Neural cell (in vitro differentiated cells): ENCODE data around the gene ASB18. TPM values are rescaled to one million over a fixed set of nuclear protein-coding genes. Genes with fewer than 3 reads are reported as not detected.

Experiments
- H2AFZ ChIP-seq: fragments of 200-600, 300-800 bp; sonication (generic), shearing (Covaris generic); 2 replicates; pipeline ENCODE4 v1.6.0; 2014; ENCODE audit warnings: low read depth, mild to moderate bottlenecking, antibody characterized with exemption, low read length, moderate library complexity
- H3F3A ChIP-seq: fragments of 200-600 bp; shearing (Covaris generic); 2 replicates; pipeline ENCODE4 v1.6.1; 2016; ENCODE audit warnings: mild to moderate bottlenecking, moderate library complexity, mixed read lengths, antibody characterized with exemption, low read length; ENCODE audit not compliant: insufficient read depth, poor library complexity, severe bottlenecking
- H3K27ac ChIP-seq: fragments of 200-600, 300-800 bp; sonication (generic), shearing (Covaris generic); 2 replicates; pipeline ENCODE4 v1.5.1; 2014; ENCODE audit warnings: mild to moderate bottlenecking, low read length, moderate library complexity
- H3K27me3 ChIP-seq: fragments of 300-800, 200-600 bp; sonication (generic), shearing (Covaris generic); 2 replicates; pipeline ENCODE4 v1.6.0; 2014; ENCODE audit warnings: mild to moderate bottlenecking, low read depth, low read length, moderate library complexity; ENCODE audit not compliant: insufficient read depth
- H3K36me3 ChIP-seq: fragments of 300-800, 200-600 bp; sonication (generic), shearing (Covaris generic); 2 replicates; pipeline ENCODE4 v1.5.1; 2014; ENCODE audit warnings: mild to moderate bottlenecking, antibody characterized with exemption, low read length, moderate library complexity; ENCODE audit not compliant: insufficient read depth
- H3K4me2 ChIP-seq: fragments of 300-800, 200-600 bp; sonication (generic), shearing (Covaris generic); 2 replicates; pipeline ENCODE4 v1.6.0; 2014; ENCODE audit warnings: mild to moderate bottlenecking, low read length
- H3K4me3 ChIP-seq: fragments of 300-800, 200-600 bp; sonication (generic), shearing (Covaris generic); 2 replicates; pipeline ENCODE4 v1.5.1; 2014; ENCODE audit warnings: mild to moderate bottlenecking, low read length, moderate library complexity
- H3K79me2 ChIP-seq: fragments of 200-600 bp; shearing (Covaris generic); replicated peaks from 2 replicates; pipeline ENCODE4 v1.6.0; 2014; ENCODE audit warnings: mild to moderate bottlenecking, low read length, moderate library complexity; ENCODE audit not compliant: insufficient read depth
- H3K9ac ChIP-seq: fragments of 300-800, 200-600 bp; sonication (generic), shearing (Covaris generic); 2 replicates; pipeline ENCODE4 v1.6.1; 2016; ENCODE audit warnings: mild to moderate bottlenecking, low read length, mixed read lengths
- H3K9me2 ChIP-seq: fragments of 200-600 bp; shearing (Covaris generic); 2 replicates; pipeline ENCODE4 v1.6.1; 2016; ENCODE audit warnings: mild to moderate bottlenecking, low read length, mixed read lengths; ENCODE audit not compliant: insufficient read depth
- H3K9me3 ChIP-seq: fragments of 200-600, 300-800 bp; sonication (generic), shearing (Covaris generic); 2 replicates; pipeline ENCODE4 v1.6.1; 2016; ENCODE audit warnings: mild to moderate bottlenecking, mixed run types, low read length, moderate library complexity, mixed read lengths
- H4K20me1 ChIP-seq: fragments of 200-600 bp; shearing (Covaris generic); 2 replicates; pipeline ENCODE4 v1.6.1; 2016; ENCODE audit warnings: mild to moderate bottlenecking, mixed run types; ENCODE audit not compliant: insufficient read depth
- EP300 ChIP-seq: fragments of 450-650 bp; conservative IDR thresholded peaks from 2 replicates; pipeline ENCODE4 v1.6.1; 2014; ENCODE audit warnings: antibody characterized with exemption, mild to moderate bottlenecking, moderate library complexity; ENCODE audit not compliant: poor library complexity, severe bottlenecking
- EZH2 ChIP-seq: fragments of 200-600, 300-800 bp; shearing (Covaris generic), sonication (generic); IDR thresholded peaks from 2 replicates; pipeline ENCODE4 v1.6.1; 2014; ENCODE audit warnings: antibody characterized with exemption, low read length, borderline replicate concordance, mild to moderate bottlenecking; ENCODE audit not compliant: insufficient read depth, poor library complexity, severe bottlenecking
- MXI1 ChIP-seq: fragments of 450-650 bp; conservative IDR thresholded peaks from 2 replicates; pipeline ENCODE4 v1.6.1; 2014; ENCODE audit warnings: antibody characterized with exemption, mild to moderate bottlenecking; ENCODE audit not compliant: poor library complexity, severe bottlenecking
- POLR2AphosphoS5 ChIP-seq: IDR thresholded peaks from 2 replicates; pipeline ENCODE4 v1.6.1; 2012
- RAD21 ChIP-seq: fragments of 450-650 bp; conservative IDR thresholded peaks from 2 replicates; pipeline ENCODE4 v1.6.1; 2014; ENCODE audit warnings: antibody characterized with exemption, mild to moderate bottlenecking, moderate library complexity
- REST ChIP-seq: IDR thresholded peaks from 2 replicates; pipeline ENCODE4 v1.6.1; 2012; ENCODE audit warnings: borderline replicate concordance
- SMC3 ChIP-seq: fragments of 450-650 bp; conservative IDR thresholded peaks from 2 replicates; pipeline ENCODE4 v1.6.1; 2014; ENCODE audit warnings: antibody characterized with exemption, mild to moderate bottlenecking, moderate library complexity; ENCODE audit not compliant: poor library complexity
- TAF1 ChIP-seq: IDR thresholded peaks from 2 replicates; pipeline ENCODE4 v1.6.1; 2012; ENCODE audit warnings: low read depth
- polyA plus RNA-seq: library from polyadenylated mRNA; depleted of rRNA; stranded (reverse); fragments of >200 nt; gene quantifications from 2 replicates; pipeline ENCODE4 v1.2.3, GENCODE V29; 2014
- TF ChIP-seq, protein P1 (sequence below): fragments of 450-650 bp; IDR thresholded peaks from 2 replicates; pipeline ENCODE4 v1.5.1; 2014; ENCODE audit warnings: antibody characterized with exemption, mild to moderate bottlenecking, moderate library complexity; ENCODE audit not compliant: poor library complexity, severe bottlenecking

ASB18 gene
- polyA plus RNA-seq, 1 donor from 2014 or later: not detected

DNA sequence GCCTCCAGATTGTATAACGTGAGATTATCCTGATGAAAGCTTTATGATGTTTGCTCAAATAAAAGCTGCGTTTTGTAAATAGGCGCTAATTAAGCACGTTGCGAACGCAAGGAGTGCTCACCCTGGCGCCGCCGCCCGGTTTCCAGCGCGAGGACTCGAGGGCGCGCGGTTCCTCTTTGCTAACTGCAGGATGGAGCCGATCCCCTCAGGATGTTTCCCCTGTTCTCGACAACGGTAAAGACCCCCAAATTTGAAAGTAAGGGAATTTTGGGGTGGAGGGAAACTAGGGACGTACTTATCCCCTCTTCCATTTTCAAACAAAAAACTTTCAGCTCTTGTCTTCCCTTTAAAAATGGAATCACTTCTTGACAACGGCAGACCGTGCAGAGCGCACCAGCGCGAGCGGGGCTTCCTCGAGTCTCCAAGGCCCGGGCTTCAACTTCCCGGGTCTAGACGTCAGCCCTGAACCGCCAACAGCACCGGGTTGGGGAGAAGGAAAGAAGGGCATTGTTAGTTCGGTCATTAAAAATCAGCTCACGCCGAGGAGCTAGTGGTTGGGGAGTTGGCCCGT is 95.0 kb downstream of the ASB18 start:
- Histone ChIP-seq H3K9ac (no peak overlapping the region), H2AFZ (no peak overlapping the region), H3K9me3 (no peaks in the 10 kb centered on the region), H3K79me2 (no peaks in the 10 kb centered on the region), H3K36me3 (no peaks in the 10 kb centered on the region), H3F3A (peaks cover 5% of the 10 kb centered on the region), H3K9me2 (no peaks in the 10 kb centered on the region), H3K4me2 (no peak overlapping the region), H3K27ac (no peak overlapping the region), H4K20me1 (no peaks in the 10 kb centered on the region), H3K27me3 (peaks cover 100% of the 10 kb centered on the region), H3K4me3 (no peak overlapping the region)
- TF ChIP-seq POLR2AphosphoS5: peak; percentile 4
- TF ChIP-seq TAF1: no peak

- Histone ChIP-seq H3K79me2 (no peaks in the 10 kb centered on the region), H3K27ac (no peak within 1 kb of the TSS), H3K4me2 (no peak within 1 kb of the TSS), H3K9me3 (no peaks in the 10 kb centered on the region), H3K9ac (no peak within 1 kb of the TSS), H3K36me3 (no peaks in the 10 kb centered on the region), H2AFZ (no peak within 1 kb of the TSS), H3F3A (peaks cover 5% of the 10 kb centered on the region), H3K4me3 (peak within 1 kb of the TSS; percentile 63), H3K9me2 (no peaks in the 10 kb centered on the region), H3K27me3 (peaks cover 100% of the 10 kb centered on the region), H4K20me1 (no peaks in the 10 kb centered on the region)
- peak; percentile 59 for TF ChIP-seq EZH2
- TF ChIP-seq POLR2AphosphoS5: no peak
Observed at GRCh38 chr2:236168110-236169080, 95.8 kb downstream of the ASB18 start, which contains the start of gene GBX2. Gene GBX2, minus strand, starts transcription at chr2:236168386. Its CDS starts 415 bp downstream, at chr2:236167971.

- Histone ChIP-seq H3K9me3 (no peaks in the 10 kb centered on the region), H2AFZ (no peak overlapping the region), H3K9ac (no peak overlapping the region), H3K9me2 (no peaks in the 10 kb centered on the region), H4K20me1 (no peaks in the 10 kb centered on the region), H3K27me3 (peaks cover 100% of the 10 kb centered on the region), H3K27ac (no peak overlapping the region), H3K4me3 (peak overlapping the region; percentile 63), H3K79me2 (no peaks in the 10 kb centered on the region), H3K36me3 (no peaks in the 10 kb centered on the region), H3K4me2 (no peak overlapping the region), H3F3A (peaks cover 5% of the 10 kb centered on the region)
- TF ChIP-seq TAF1 (no peak), POLR2AphosphoS5 (no peak), EZH2 (no peak), EP300 (no peak), SMC3 (peak; percentile 74), REST (no peak), RAD21 (peak; percentile 70), MXI1 (no peak)
- TF ChIP-seq, protein P1, sequence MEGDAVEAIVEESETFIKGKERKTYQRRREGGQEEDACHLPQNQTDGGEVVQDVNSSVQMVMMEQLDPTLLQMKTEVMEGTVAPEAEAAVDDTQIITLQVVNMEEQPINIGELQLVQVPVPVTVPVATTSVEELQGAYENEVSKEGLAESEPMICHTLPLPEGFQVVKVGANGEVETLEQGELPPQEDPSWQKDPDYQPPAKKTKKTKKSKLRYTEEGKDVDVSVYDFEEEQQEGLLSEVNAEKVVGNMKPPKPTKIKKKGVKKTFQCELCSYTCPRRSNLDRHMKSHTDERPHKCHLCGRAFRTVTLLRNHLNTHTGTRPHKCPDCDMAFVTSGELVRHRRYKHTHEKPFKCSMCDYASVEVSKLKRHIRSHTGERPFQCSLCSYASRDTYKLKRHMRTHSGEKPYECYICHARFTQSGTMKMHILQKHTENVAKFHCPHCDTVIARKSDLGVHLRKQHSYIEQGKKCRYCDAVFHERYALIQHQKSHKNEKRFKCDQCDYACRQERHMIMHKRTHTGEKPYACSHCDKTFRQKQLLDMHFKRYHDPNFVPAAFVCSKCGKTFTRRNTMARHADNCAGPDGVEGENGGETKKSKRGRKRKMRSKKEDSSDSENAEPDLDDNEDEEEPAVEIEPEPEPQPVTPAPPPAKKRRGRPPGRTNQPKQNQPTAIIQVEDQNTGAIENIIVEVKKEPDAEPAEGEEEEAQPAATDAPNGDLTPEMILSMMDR: peak; percentile 68
Observed at GRCh38 chr2:236167297-236168109, 96.7 kb downstream of the ASB18 start.
